KMS-11 (cell line): ENCODE results near the gene TFEB.

Experiments
- H2AFZ ChIP-seq: fragments of 200-600 bp; sonication (generic); 2 replicates; pipeline ENCODE4 v1.6.1; 2016; ENCODE audit warnings: antibody characterized with exemption, mixed run types, low read depth
- H3K27ac ChIP-seq: fragments of 200-600 bp; sonication (generic); 2 replicates; pipeline ENCODE4 v1.6.1; 2016; ENCODE audit warnings: mild to moderate bottlenecking, mixed run types
- H3K27me3 ChIP-seq: fragments of 200-600 bp; sonication (generic); 2 replicates; pipeline ENCODE4 v1.6.1; 2017; ENCODE audit warnings: mild to moderate bottlenecking, low read depth, mixed run types, moderate library complexity; ENCODE audit not compliant: insufficient read depth
- H3K36me3 ChIP-seq: fragments of 200-600 bp; sonication (generic); 2 replicates; pipeline ENCODE4 v1.6.1; 2017; ENCODE audit warnings: mild to moderate bottlenecking, mixed run types; ENCODE audit not compliant: insufficient read depth
- H3K4me1 ChIP-seq: fragments of 200-600 bp; sonication (generic); 2 replicates; pipeline ENCODE4 v1.6.1; 2016; ENCODE audit warnings: mild to moderate bottlenecking, low read depth, mixed run types; ENCODE audit not compliant: poor library complexity, severe bottlenecking
- H3K4me2 ChIP-seq: fragments of 200-600 bp; sonication (generic); 2 replicates; pipeline ENCODE4 v1.7.0; 2016; ENCODE audit warnings: mild to moderate bottlenecking, mixed run types
- H3K4me3 ChIP-seq: fragments of 200-600 bp; sonication (generic); IDR thresholded peaks from 2 replicates; pipeline ENCODE4 v1.6.1; 2017; ENCODE audit warnings: low read depth, low read length, mixed read lengths; ENCODE audit not compliant: insufficient read depth
- H3K79me2 ChIP-seq: fragments of 200-600 bp; sonication (generic); 2 replicates; pipeline ENCODE4 v1.6.1; 2016; ENCODE audit warnings: low read depth, mixed run types; ENCODE audit not compliant: insufficient read depth
- H3K9ac ChIP-seq: fragments of 200-600 bp; sonication (generic); 2 replicates; pipeline ENCODE4 v1.6.1; 2016; ENCODE audit warnings: mild to moderate bottlenecking, mixed run types
- H4K20me1 ChIP-seq: fragments of 200-600 bp; sonication (generic); 2 replicates; pipeline ENCODE4 v1.6.1; 2016; ENCODE audit warnings: mild to moderate bottlenecking, mixed run types; ENCODE audit not compliant: insufficient read depth
- CTCF ChIP-seq: fragments of 200-600 bp; sonication (generic); conservative IDR thresholded peaks from 2 replicates; pipeline ENCODE4 v1.6.1; 2017; ENCODE audit warnings: low read depth, mild to moderate bottlenecking, antibody characterized with exemption, low read length, moderate library complexity, mixed read lengths

Gene TFEB

GRCh38 chr6:41763470-41763869 lies 28.1 kb upstream of the TFEB start:
- no peak for TF ChIP-seq CTCF

GRCh38 chr6:41759905-41760579 lies 24.6 kb upstream of the TFEB start:
- TF ChIP-seq CTCF = no peak
- Histone ChIP-seq H3K9ac (no peak overlapping the region), H3K4me2 (no peak overlapping the region), H4K20me1 (no peaks in the 10 kb centered on the region), H3K27ac (no peak overlapping the region), H2AFZ (no peak overlapping the region), H3K79me2 (no peaks in the 10 kb centered on the region), H3K27me3 (no peaks in the 10 kb centered on the region), H3K36me3 (no peaks in the 10 kb centered on the region), H3K4me1 (no peaks in the 10 kb centered on the region), H3K4me3 (no peak overlapping the region)

More at GRCh38 chr6:41763470-41763869, 28.1 kb upstream of the TFEB start:
- no peak overlapping the region for H3K4me2 ChIP-seq
- no peaks in the 10 kb centered on the region for H3K4me1 ChIP-seq
- H3K27ac ChIP-seq = no peak overlapping the region
- no peak overlapping the region for H3K9ac ChIP-seq
- H3K36me3 ChIP-seq = no peaks in the 10 kb centered on the region
- no peaks in the 10 kb centered on the region for H3K79me2 ChIP-seq
- no peaks in the 10 kb centered on the region for H4K20me1 ChIP-seq
- H3K4me3 ChIP-seq = no peak overlapping the region
- no peaks in the 10 kb centered on the region for H3K27me3 ChIP-seq
- H2AFZ ChIP-seq = no peak overlapping the region

- no peak for TF ChIP-seq CTCF
- Histone ChIP-seq H3K4me3 (no peak overlapping the region), H3K36me3 (no peaks in the 10 kb centered on the region), H4K20me1 (no peaks in the 10 kb centered on the region), H3K79me2 (no peaks in the 10 kb centered on the region), H2AFZ (no peak overlapping the region), H3K27me3 (no peaks in the 10 kb centered on the region), H3K4me2 (no peak overlapping the region), H3K4me1 (no peaks in the 10 kb centered on the region), H3K9ac (no peak overlapping the region), H3K27ac (no peak overlapping the region)
Observed at GRCh38 chr6:41759106-41759904, 23.9 kb upstream of the TFEB start.

GRCh38 chr6:41758641-41759035 lies 23.2 kb upstream of the TFEB start:
- Histone ChIP-seq H3K4me1 (no peaks in the 10 kb centered on the region), H3K4me3 (no peak overlapping the region), H3K4me2 (no peak overlapping the region), H3K36me3 (no peaks in the 10 kb centered on the region), H3K27me3 (no peaks in the 10 kb centered on the region), H4K20me1 (no peaks in the 10 kb centered on the region), H3K79me2 (no peaks in the 10 kb centered on the region), H3K9ac (no peak overlapping the region), H3K27ac (no peak overlapping the region), H2AFZ (no peak overlapping the region)
- TF ChIP-seq CTCF = no peak
